GM12878 (cell line): Measurements from ENCODE around the gene RAB31.

Source experiments
- BHLHE40 ChIP-seq, 2 experiments: fragments of 450-650 bp in 1 of 2; IDR thresholded peaks; 2 replicates each; pipeline ENCODE4 v1.6.1; 2011 to 2017; ENCODE audit warnings: low read depth in 2 of 2, borderline replicate concordance in 1 of 2, improper control_type of control experiment in 1 of 2, low read length in 1 of 2, mild to moderate bottlenecking in 1 of 2
- CBFB ChIP-seq: IDR thresholded peaks from 2 replicates; pipeline ENCODE4 v1.6.1; 2016; ENCODE audit warnings: antibody characterized with exemption, low read depth
- CEBPB ChIP-seq, 2 experiments: fragments of 150-350 bp in 1 of 2; IDR thresholded peaks; 2 replicates each; pipeline ENCODE4 v1.6.1; 2012 to 2014; ENCODE audit warnings: low read depth in 2 of 2, low read length in 2 of 2, borderline replicate concordance in 1 of 2, inconsistent platforms in 1 of 2
- CREB1 ChIP-seq: IDR thresholded peaks from 2 replicates; pipeline ENCODE4 v1.6.1; 2012; ENCODE audit warnings: low read depth, mild to moderate bottlenecking, inconsistent platforms
- NFYA ChIP-seq: IDR thresholded peaks from 2 replicates; pipeline ENCODE4 v1.6.1; 2011; ENCODE audit warnings: low read depth, mild to moderate bottlenecking, low read length, improper control_type of control experiment, borderline replicate concordance
- PAX8 ChIP-seq: fragments of 450-650 bp; IDR thresholded peaks from 2 replicates; pipeline ENCODE4 v1.6.1; 2017; ENCODE audit warnings: mild to moderate bottlenecking, moderate library complexity
- POLR2AphosphoS5 ChIP-seq: IDR thresholded peaks from 2 replicates; pipeline ENCODE4 v1.6.1; 2011; ENCODE audit warnings: mild to moderate bottlenecking, low read length, inconsistent platforms
- RUNX3 ChIP-seq: IDR thresholded peaks from 2 replicates; pipeline ENCODE4 v1.6.1; 2012; ENCODE audit warnings: low read length, inconsistent platforms
- SIN3A ChIP-seq: IDR thresholded peaks from 2 replicates; pipeline ENCODE4 v1.6.1; 2012; ENCODE audit warnings: low read depth, low read length, improper control_type of control experiment
- TF ChIP-seq, protein P1 (sequence below): IDR thresholded peaks from 2 replicates; pipeline ENCODE4 v1.6.1; 2012; ENCODE audit warnings: low read depth, low read length, improper control_type of control experiment
- TF ChIP-seq, protein P2 (sequence below), 3 experiments: IDR thresholded peaks in 2 of 3; conservative IDR thresholded peaks in 1 of 3; 2 replicates each; pipeline ENCODE4 v1.5.1; 2011; ENCODE audit warnings: low read depth in 3 of 3, low read length in 3 of 3, mild to moderate bottlenecking in 3 of 3, control low read depth in 2 of 3, moderate library complexity in 2 of 3, inconsistent platforms in 1 of 3, mixed read lengths in 1 of 3; ENCODE audit not compliant: control insufficient read depth in 2 of 3, insufficient read depth in 1 of 3; ENCODE audit errors: extremely low read depth in 1 of 3
- TF ChIP-seq, protein P3 (sequence below): IDR thresholded peaks from 2 replicates; pipeline ENCODE4 v1.6.1; 2012; ENCODE audit warnings: mild to moderate bottlenecking, low read depth, low read length
- TF ChIP-seq, protein P4 (sequence below): IDR thresholded peaks from 2 replicates; pipeline ENCODE4 v1.6.1; 2012; ENCODE audit warnings: low read depth, low read length, improper control_type of control experiment

DNA sequence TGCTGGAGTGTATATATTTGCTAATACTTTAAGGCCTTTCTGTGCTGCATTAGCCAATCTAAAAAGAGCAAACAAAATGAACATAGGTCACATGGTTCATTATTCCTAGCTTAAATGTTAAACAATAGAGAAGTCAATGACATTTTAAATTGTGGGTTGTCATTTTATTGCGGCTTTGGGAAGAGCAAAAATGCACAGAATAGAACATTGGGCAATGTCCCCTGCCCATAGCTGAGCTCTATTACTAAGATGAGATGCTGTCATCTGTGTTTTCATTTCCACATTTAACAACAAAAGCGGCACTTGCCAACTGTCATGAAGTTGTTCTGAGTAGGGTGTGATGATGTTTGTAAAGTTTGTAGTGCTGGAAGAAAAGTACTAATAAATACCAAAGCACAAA, 202.6 kb downstream of the RAB31 start:
- TF ChIP-seq SIN3A (no peak), RUNX3 (no peak), NFYA (no peak), BHLHE40 (IDR thresholded peaks at IDR 0.05; ENCODE audit: borderline replicate concordance in 1 of 2, low read depth in 2 of 2, low read length in 1 of 2) (no peak), CBFB (no peak), POLR2AphosphoS5 (no peak), CEBPB (IDR thresholded peaks at IDR 0.05; ENCODE audit: borderline replicate concordance in 1 of 2, low read depth in 2 of 2, low read length in 2 of 2) (no peak), PAX8 (no peak), CREB1 (no peak)
- TF ChIP-seq, protein P1, sequence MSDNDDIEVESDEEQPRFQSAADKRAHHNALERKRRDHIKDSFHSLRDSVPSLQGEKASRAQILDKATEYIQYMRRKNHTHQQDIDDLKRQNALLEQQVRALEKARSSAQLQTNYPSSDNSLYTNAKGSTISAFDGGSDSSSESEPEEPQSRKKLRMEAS: no peak
- TF ChIP-seq, protein P2, sequence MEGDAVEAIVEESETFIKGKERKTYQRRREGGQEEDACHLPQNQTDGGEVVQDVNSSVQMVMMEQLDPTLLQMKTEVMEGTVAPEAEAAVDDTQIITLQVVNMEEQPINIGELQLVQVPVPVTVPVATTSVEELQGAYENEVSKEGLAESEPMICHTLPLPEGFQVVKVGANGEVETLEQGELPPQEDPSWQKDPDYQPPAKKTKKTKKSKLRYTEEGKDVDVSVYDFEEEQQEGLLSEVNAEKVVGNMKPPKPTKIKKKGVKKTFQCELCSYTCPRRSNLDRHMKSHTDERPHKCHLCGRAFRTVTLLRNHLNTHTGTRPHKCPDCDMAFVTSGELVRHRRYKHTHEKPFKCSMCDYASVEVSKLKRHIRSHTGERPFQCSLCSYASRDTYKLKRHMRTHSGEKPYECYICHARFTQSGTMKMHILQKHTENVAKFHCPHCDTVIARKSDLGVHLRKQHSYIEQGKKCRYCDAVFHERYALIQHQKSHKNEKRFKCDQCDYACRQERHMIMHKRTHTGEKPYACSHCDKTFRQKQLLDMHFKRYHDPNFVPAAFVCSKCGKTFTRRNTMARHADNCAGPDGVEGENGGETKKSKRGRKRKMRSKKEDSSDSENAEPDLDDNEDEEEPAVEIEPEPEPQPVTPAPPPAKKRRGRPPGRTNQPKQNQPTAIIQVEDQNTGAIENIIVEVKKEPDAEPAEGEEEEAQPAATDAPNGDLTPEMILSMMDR (IDR thresholded peaks at IDR 0.05 in 2 of 3, conservative IDR thresholded peaks at IDR 0.05 in 1 of 3; ENCODE audit: control insufficient read depth in 2 of 3, extremely low read depth in 1 of 3, insufficient read depth in 1 of 3, low read depth in 3 of 3, low read length in 3 of 3): no peak
- TF ChIP-seq, protein P3, sequence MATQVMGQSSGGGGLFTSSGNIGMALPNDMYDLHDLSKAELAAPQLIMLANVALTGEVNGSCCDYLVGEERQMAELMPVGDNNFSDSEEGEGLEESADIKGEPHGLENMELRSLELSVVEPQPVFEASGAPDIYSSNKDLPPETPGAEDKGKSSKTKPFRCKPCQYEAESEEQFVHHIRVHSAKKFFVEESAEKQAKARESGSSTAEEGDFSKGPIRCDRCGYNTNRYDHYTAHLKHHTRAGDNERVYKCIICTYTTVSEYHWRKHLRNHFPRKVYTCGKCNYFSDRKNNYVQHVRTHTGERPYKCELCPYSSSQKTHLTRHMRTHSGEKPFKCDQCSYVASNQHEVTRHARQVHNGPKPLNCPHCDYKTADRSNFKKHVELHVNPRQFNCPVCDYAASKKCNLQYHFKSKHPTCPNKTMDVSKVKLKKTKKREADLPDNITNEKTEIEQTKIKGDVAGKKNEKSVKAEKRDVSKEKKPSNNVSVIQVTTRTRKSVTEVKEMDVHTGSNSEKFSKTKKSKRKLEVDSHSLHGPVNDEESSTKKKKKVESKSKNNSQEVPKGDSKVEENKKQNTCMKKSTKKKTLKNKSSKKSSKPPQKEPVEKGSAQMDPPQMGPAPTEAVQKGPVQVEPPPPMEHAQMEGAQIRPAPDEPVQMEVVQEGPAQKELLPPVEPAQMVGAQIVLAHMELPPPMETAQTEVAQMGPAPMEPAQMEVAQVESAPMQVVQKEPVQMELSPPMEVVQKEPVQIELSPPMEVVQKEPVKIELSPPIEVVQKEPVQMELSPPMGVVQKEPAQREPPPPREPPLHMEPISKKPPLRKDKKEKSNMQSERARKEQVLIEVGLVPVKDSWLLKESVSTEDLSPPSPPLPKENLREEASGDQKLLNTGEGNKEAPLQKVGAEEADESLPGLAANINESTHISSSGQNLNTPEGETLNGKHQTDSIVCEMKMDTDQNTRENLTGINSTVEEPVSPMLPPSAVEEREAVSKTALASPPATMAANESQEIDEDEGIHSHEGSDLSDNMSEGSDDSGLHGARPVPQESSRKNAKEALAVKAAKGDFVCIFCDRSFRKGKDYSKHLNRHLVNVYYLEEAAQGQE: no peak
- TF ChIP-seq, protein P4, sequence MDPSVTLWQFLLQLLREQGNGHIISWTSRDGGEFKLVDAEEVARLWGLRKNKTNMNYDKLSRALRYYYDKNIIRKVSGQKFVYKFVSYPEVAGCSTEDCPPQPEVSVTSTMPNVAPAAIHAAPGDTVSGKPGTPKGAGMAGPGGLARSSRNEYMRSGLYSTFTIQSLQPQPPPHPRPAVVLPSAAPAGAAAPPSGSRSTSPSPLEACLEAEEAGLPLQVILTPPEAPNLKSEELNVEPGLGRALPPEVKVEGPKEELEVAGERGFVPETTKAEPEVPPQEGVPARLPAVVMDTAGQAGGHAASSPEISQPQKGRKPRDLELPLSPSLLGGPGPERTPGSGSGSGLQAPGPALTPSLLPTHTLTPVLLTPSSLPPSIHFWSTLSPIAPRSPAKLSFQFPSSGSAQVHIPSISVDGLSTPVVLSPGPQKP: no peak
